ENCODE measurements around the gene CHCHD6.
A peak's percentile ranks its signal among the peaks of the same experiment; 100 is the strongest.

The CHCHD6 gene

GRCh38 chr3:126703512-126704493 is at the start of gene CHCHD6:
TSS of gene CHCHD6 (plus strand) at chr3:126704240. CDS start at chr3:126704313, 73 bp downstream.
- peak within 1 kb of the TSS; percentile 84 for H3K4me3 ChIP-seq (ENCODE audit: low read depth, low read length)
- TF ChIP-seq CTCF (IDR thresholded peaks at IDR 0.05; ENCODE audit: low read depth, low read length), result no peak

GRCh38 chr3:126654571-126655383 is 49.3 kb upstream of the CHCHD6 start, which contains the start of gene TXNRD3:
TSS of gene TXNRD3 (minus strand) at chr3:126655124.
- TF ChIP-seq CTCF (IDR thresholded peaks at IDR 0.05; ENCODE audit: low read depth, low read length), result no peak
- peak within 1 kb of the TSS; percentile 61 for H3K4me3 ChIP-seq (ENCODE audit: low read depth, low read length)

GRCh38 chr3:126655887-126656286 is 48.2 kb upstream of the CHCHD6 start:
- no peak overlapping the region for H3K4me3 ChIP-seq (ENCODE audit: low read depth, low read length)

GRCh38 chr3:126656371-126657134 is 47.5 kb upstream of the CHCHD6 start:
- no peak for TF ChIP-seq CTCF (IDR thresholded peaks at IDR 0.05; ENCODE audit: low read depth, low read length)
- no peak overlapping the region for H3K4me3 ChIP-seq (ENCODE audit: low read depth, low read length)

More at GRCh38 chr3:126655887-126656286, 48.2 kb upstream of the CHCHD6 start:
- TF ChIP-seq CTCF (IDR thresholded peaks at IDR 0.05; ENCODE audit: low read depth, low read length), result no peak

GRCh38 chr3:126657901-126658300 is 46.1 kb upstream of the CHCHD6 start:
- H3K4me3 ChIP-seq (ENCODE audit: low read depth, low read length), result no peak overlapping the region
- no peak for TF ChIP-seq CTCF (IDR thresholded peaks at IDR 0.05; ENCODE audit: low read depth, low read length)

GRCh38 chr3:126658584-126658983 is 45.5 kb upstream of the CHCHD6 start:
- no peak for TF ChIP-seq CTCF (IDR thresholded peaks at IDR 0.05; ENCODE audit: low read depth, low read length)
- H3K4me3 ChIP-seq (ENCODE audit: low read depth, low read length), result no peak overlapping the region

Measured in WI38 (cell line).